OCI-LY7 (cell line): ENCODE data around the gene PTPRT. TPM values are rescaled to one million over a fixed set of nuclear protein-coding genes. Genes with fewer than 3 reads are reported as not detected.

ENCODE experiments used
- BruUV-seq: library from RNA; stranded (reverse); fragments of 400-500 nt; replicated peaks from 2 replicates; lab custom pipeline; 2021; lab: Mats Ljungman, UMichigan
- CTCF ChIA-PET: fragments of 300-600 bp; sonication (Branson Sonifier 250); formaldehyde crosslinking; loops from one replicate; lab custom pipeline; 2022; ENCODE audit warnings: antibody characterized with exemption; ENCODE audit not compliant: unreplicated experiment; lab: Charles Lee
- POLR2A ChIA-PET: fragments of 300-600 bp; sonication (Branson Sonifier 250); formaldehyde crosslinking; loops from one replicate; lab custom pipeline; 2022; ENCODE audit warnings: antibody characterized with exemption; lab: Charles Lee
- DNase-seq: peaks from one replicate; pipeline ENCODE4 v3.0.0-alpha.2; 2015; ENCODE audit warnings: low spot score
- H2AFZ ChIP-seq: fragments of 200-600 bp; sonication (generic), shearing (Covaris generic); 2 replicates; pipeline ENCODE4 v1.6.1; 2014; ENCODE audit warnings: mild to moderate bottlenecking, antibody characterized with exemption, low read length, moderate library complexity
- H3K27ac ChIP-seq: fragments of 200-600 bp; sonication (generic); 2 replicates; pipeline ENCODE4 v1.5.1; 2014; ENCODE audit warnings: mixed run types, low read depth, mild to moderate bottlenecking, moderate library complexity, low read length, inconsistent platforms; ENCODE audit not compliant: poor library complexity, severe bottlenecking
- H3K36me3 ChIP-seq: fragments of 200-600 bp; sonication (generic); 2 replicates; pipeline ENCODE4 v1.6.1; 2014; ENCODE audit warnings: mild to moderate bottlenecking, antibody characterized with exemption, low read length, moderate library complexity, mixed read lengths; ENCODE audit not compliant: insufficient read depth
- H3K4me1 ChIP-seq: fragments of 200-600 bp; sonication (generic); 2 replicates; pipeline ENCODE4 v1.5.1; 2014; ENCODE audit warnings: mild to moderate bottlenecking, low read length; ENCODE audit not compliant: insufficient read depth, poor library complexity, severe bottlenecking
- H3K4me2 ChIP-seq: fragments of 200-600 bp; sonication (generic); 2 replicates; pipeline ENCODE4 v1.6.1; 2014; ENCODE audit warnings: mild to moderate bottlenecking, low read length
- H3K4me3 ChIP-seq: fragments of 200-600 bp; sonication (generic); 2 replicates; pipeline ENCODE4 v1.5.1; 2014; ENCODE audit warnings: mild to moderate bottlenecking, low read depth, low read length; ENCODE audit not compliant: poor library complexity, severe bottlenecking
- H3K79me2 ChIP-seq: fragments of 200-600 bp; sonication (generic); 2 replicates; pipeline ENCODE4 v1.6.1; 2016; ENCODE audit warnings: low read depth, mild to moderate bottlenecking, low read length, moderate library complexity, mixed read lengths; ENCODE audit not compliant: insufficient read depth
- H3K9me2 ChIP-seq: fragments of 200-600 bp; sonication (generic); 2 replicates; pipeline ENCODE4 v1.6.1; 2016; ENCODE audit warnings: mild to moderate bottlenecking, low read length, mixed read lengths; ENCODE audit not compliant: insufficient read depth
- H3K9me3 ChIP-seq: fragments of 200-600 bp; sonication (generic); 2 replicates; pipeline ENCODE4 v1.6.1; 2014; ENCODE audit warnings: mild to moderate bottlenecking, mixed run types, low read length, mixed read lengths
- H4K20me1 ChIP-seq: fragments of 200-600 bp; sonication (generic); 2 replicates; pipeline ENCODE4 v1.6.1; 2014; ENCODE audit warnings: mild to moderate bottlenecking, antibody characterized with exemption, low read length, moderate library complexity, mixed read lengths; ENCODE audit not compliant: insufficient read depth
- EZH2phosphoT487 ChIP-seq: fragments of 200-600 bp; sonication (generic); IDR thresholded peaks from 2 replicates; pipeline ENCODE4 v1.6.1; 2018; ENCODE audit warnings: low read depth, borderline replicate concordance, mild to moderate bottlenecking, mixed run types, antibody characterized with exemption, low read length, moderate library complexity, mixed read lengths
- intact Hi-C: fragments of 100-400 bp; cut with micrococcal nuclease; formaldehyde crosslinking; loops from one replicate; pipeline ENCODE4 v1.10.0; 2022; ENCODE audit not compliant: unreplicated experiment
- total RNA-seq, 2 experiments: library from RNA; depleted of rRNA in 1 of 2; stranded (reverse); fragments of >200 nt in 1 of 2; shearing (Covaris generic) in 1 of 2; gene quantifications; 2 replicates each; pipeline ENCODE4 v1.2.3, GENCODE V29; 2014 to 2022
- TF ChIP-seq, protein P1 (sequence below): fragments of 200-600 bp; sonication (generic); conservative IDR thresholded peaks from 2 replicates; pipeline ENCODE4 v1.5.1; 2014; ENCODE audit warnings: mild to moderate bottlenecking, antibody characterized with exemption, low read length, moderate library complexity, mixed read lengths

Gene PTPRT
- total RNA-seq, 2 experiments from 2014 or later: not detected

DNA sequence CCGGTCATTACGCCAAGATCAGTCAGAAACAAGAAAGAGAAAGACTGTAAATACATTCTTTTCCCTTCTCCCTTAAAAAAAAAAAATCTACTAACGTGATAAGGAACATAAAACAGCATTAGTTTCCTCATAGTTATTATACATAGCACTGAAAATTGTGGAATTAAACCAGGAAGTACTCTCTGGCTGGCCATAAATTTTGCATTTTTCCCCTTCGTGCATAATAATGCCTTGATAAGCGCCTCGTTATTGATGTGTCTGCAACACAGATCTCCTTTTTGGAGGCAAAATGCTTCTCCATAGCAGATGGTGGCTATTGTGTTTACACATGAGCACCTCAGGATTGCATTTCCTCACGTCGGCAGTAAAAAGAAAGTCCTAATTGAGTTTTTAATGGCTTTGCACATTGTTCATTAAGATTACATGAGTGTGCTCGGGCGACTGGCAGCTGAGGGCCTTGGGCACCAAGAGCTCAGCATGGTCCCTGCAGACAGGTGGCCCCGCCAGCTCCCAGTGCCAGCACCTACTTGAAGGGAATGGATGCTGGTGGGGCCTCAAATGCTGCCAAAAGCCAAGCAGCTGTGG is 394.5 kb downstream of the PTPRT start:
- no peak overlapping the region for H3K4me3 ChIP-seq
- BruUV-seq: no TSS peak
- no peaks in the 10 kb centered on the region for H3K9me3 ChIP-seq
- no peaks in the 10 kb centered on the region for H3K36me3 ChIP-seq
- H3K4me2 ChIP-seq: no peak overlapping the region
- intact Hi-C loops: no loop called here
- H3K27ac ChIP-seq: no peak overlapping the region
- H3K9me2 ChIP-seq: no peaks in the 10 kb centered on the region
- no peak for DNase-seq
- TF ChIP-seq, protein P1, sequence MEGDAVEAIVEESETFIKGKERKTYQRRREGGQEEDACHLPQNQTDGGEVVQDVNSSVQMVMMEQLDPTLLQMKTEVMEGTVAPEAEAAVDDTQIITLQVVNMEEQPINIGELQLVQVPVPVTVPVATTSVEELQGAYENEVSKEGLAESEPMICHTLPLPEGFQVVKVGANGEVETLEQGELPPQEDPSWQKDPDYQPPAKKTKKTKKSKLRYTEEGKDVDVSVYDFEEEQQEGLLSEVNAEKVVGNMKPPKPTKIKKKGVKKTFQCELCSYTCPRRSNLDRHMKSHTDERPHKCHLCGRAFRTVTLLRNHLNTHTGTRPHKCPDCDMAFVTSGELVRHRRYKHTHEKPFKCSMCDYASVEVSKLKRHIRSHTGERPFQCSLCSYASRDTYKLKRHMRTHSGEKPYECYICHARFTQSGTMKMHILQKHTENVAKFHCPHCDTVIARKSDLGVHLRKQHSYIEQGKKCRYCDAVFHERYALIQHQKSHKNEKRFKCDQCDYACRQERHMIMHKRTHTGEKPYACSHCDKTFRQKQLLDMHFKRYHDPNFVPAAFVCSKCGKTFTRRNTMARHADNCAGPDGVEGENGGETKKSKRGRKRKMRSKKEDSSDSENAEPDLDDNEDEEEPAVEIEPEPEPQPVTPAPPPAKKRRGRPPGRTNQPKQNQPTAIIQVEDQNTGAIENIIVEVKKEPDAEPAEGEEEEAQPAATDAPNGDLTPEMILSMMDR: no peak
- TF ChIP-seq EZH2phosphoT487: no peak
- no peak overlapping the region for H2AFZ ChIP-seq
- ChIA-PET CTCF (no interaction called here), POLR2A (no interaction called here)
- H3K79me2 ChIP-seq: no peaks in the 10 kb centered on the region
- no peaks in the 10 kb centered on the region for H4K20me1 ChIP-seq
- no peaks in the 10 kb centered on the region for H3K4me1 ChIP-seq

DNA sequence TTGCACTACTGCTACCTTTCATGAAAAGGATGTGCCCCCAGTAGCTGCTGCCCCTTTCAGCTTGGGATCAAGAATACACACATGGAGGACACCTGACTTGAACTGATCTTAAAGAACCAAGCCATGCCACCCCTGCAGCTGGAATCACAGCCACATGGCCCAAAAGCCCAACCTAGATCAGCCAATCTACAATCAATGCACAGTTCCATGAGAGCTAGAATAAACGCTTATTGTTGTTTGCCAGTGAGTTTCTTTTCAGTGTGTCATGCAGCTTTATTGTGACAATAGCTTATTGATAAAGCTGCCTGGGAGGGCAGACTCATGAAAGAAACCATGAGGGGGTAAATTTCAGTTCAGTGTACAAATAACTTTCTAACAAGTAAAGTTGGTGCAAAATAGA is 397.7 kb downstream of the PTPRT start:
- no TSS peak for BruUV-seq

DNA sequence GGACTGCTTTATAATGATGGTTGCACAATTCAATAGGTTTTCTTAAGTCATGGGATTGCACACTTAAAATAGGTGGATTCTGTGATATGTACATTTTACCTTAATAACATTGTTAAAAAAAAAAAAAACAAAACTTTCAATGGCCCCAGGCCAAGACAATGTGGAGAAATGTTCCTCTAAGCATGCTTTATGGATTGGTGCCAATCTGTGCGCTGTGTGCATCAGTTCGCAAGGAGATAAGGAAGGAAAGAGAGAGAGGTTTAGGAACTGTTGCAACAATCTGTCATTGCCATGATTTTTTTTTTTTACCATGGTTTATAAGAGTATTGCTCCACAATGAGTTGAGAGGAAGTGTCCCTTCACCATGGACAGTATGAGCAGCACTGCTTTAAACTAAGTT is 399.6 kb downstream of the PTPRT start:
- Histone ChIP-seq H4K20me1 (no peaks in the 10 kb centered on the region), H3K4me3 (no peak overlapping the region), H2AFZ (no peak overlapping the region), H3K79me2 (no peaks in the 10 kb centered on the region), H3K9me3 (no peaks in the 10 kb centered on the region), H3K9me2 (no peaks in the 10 kb centered on the region), H3K4me2 (no peak overlapping the region), H3K4me1 (no peaks in the 10 kb centered on the region), H3K27ac (no peak overlapping the region), H3K36me3 (no peaks in the 10 kb centered on the region)
- no peak for DNase-seq
- POLR2A ChIA-PET: no interaction called here
- CTCF ChIA-PET: no interaction called here
- TF ChIP-seq, protein P1: no peak
- TF ChIP-seq EZH2phosphoT487: no peak
- intact Hi-C loops: no loop called here
- no TSS peak for BruUV-seq

More for the DNA sequence above, 397.7 kb downstream of the PTPRT start:
- DNase-seq: no peak
- POLR2A ChIA-PET: no interaction called here
- Histone ChIP-seq H3K36me3 (no peaks in the 10 kb centered on the region), H3K4me2 (no peak overlapping the region), H2AFZ (no peak overlapping the region), H3K79me2 (no peaks in the 10 kb centered on the region), H3K4me3 (no peak overlapping the region), H3K27ac (no peak overlapping the region), H3K4me1 (no peaks in the 10 kb centered on the region), H3K9me2 (no peaks in the 10 kb centered on the region), H4K20me1 (no peaks in the 10 kb centered on the region), H3K9me3 (no peaks in the 10 kb centered on the region)
- TF ChIP-seq EZH2phosphoT487: no peak
- TF ChIP-seq, protein P1: no peak
- intact Hi-C loops: no loop called here
- CTCF ChIA-PET: no interaction called here
